Stimulated activated CD8-positive, alpha-beta memory T cell treated with anti-CD3 and anti-CD28 coated beads, Interleukin-12 subunit alpha, Interleukin-12 subunit beta, amount 100 ng/mL, for 24 hours (primary cell): ENCODE results near the gene KCNJ1.

Experiments
- DNase-seq: peaks from one replicate; pipeline ENCODE4 v3.0.0-alpha.2; 2020; ENCODE audit errors: extremely low read depth

Gene KCNJ1

GRCh38 chr11:128867277-128867676, at the start of gene KCNJ1:
Gene KCNJ1 (minus strand): TSS chr11:128867296. CDS start chr11:128840243, 27,053 bp downstream.
- no peak for DNase-seq

- no peak for DNase-seq
Observed at GRCh38 chr11:128916681-128917080, 49.6 kb upstream of the KCNJ1 start.

GRCh38 chr11:128916037-128916572, 49.0 kb upstream of the KCNJ1 start:
- DNase-seq, result no peak

GRCh38 chr11:128915149-128915521, 48.0 kb upstream of the KCNJ1 start:
- DNase-seq, result no peak

GRCh38 chr11:128914216-128915148, 47.4 kb upstream of the KCNJ1 start:
- no peak for DNase-seq

- DNase-seq, result no peak
Observed at GRCh38 chr11:128913806-128914205, 46.7 kb upstream of the KCNJ1 start.

GRCh38 chr11:128911701-128912100, 44.6 kb upstream of the KCNJ1 start:
- DNase-seq, result no peak

GRCh38 chr11:128911239-128911638, 44.1 kb upstream of the KCNJ1 start:
- DNase-seq, result no peak

GRCh38 chr11:128910576-128910975, 43.5 kb upstream of the KCNJ1 start:
- DNase-seq, result no peak

- no peak for DNase-seq
Observed at GRCh38 chr11:128909438-128910125, 42.5 kb upstream of the KCNJ1 start.

- DNase-seq, result no peak
Observed at GRCh38 chr11:128908391-128909246, 41.5 kb upstream of the KCNJ1 start.

- no peak for DNase-seq
Observed at GRCh38 chr11:128907585-128907984, 40.5 kb upstream of the KCNJ1 start.

GRCh38 chr11:128906185-128907050, 39.3 kb upstream of the KCNJ1 start:
- DNase-seq, result no peak

GRCh38 chr11:128905345-128906184, 38.5 kb upstream of the KCNJ1 start:
- no peak for DNase-seq

- DNase-seq, result no peak
Observed at GRCh38 chr11:128904656-128905344, 37.7 kb upstream of the KCNJ1 start.

- DNase-seq, result no peak
Observed at GRCh38 chr11:128904303-128904655, 37.2 kb upstream of the KCNJ1 start.

GRCh38 chr11:128903248-128904061, 36.4 kb upstream of the KCNJ1 start:
- no peak for DNase-seq

- DNase-seq, result no peak
Observed at GRCh38 chr11:128902515-128903066, 35.5 kb upstream of the KCNJ1 start.
